HepG2 (cell line): ENCODE data around the gene PSMC1. TPM values are rescaled to one million over a fixed set of nuclear protein-coding genes. Genes with fewer than 3 reads are reported as not detected.

Source experiments
- ATF2 ChIP-seq: sonication (generic); formaldehyde crosslinking; IDR thresholded peaks from 2 replicates; pipeline ENCODE4 v1.4.0; 2020; ENCODE audit warnings: missing genetic modification reagents
- BRCA1 ChIP-seq: sonication (generic); formaldehyde crosslinking; IDR thresholded peaks from 2 replicates; pipeline ENCODE4 v1.4.0; 2020; ENCODE audit warnings: missing genetic modification reagents
- FOXK2 ChIP-seq: fragments of 450-650 bp; IDR thresholded peaks from 2 replicates; pipeline ENCODE4 v1.6.1; 2016
- NFYC ChIP-seq: IDR thresholded peaks from 2 replicates; pipeline ENCODE4 v1.6.1; 2016; ENCODE audit warnings: missing genetic modification reagents, missing compliant biosample characterization
- PBX2 ChIP-seq: IDR thresholded peaks from 2 replicates; pipeline ENCODE4 v1.6.1; 2016; ENCODE audit warnings: control low read depth
- PHB2 ChIP-seq: fragments of 450-650 bp; IDR thresholded peaks from 2 replicates; pipeline ENCODE4 v1.6.1; 2018; ENCODE audit not compliant: partially characterized antibody
- PRDM4 ChIP-seq: sonication (generic); formaldehyde crosslinking; IDR thresholded peaks from 2 replicates; pipeline ENCODE4 v1.9.0; 2021; ENCODE audit warnings: missing genetic modification reagents, borderline replicate concordance
- SRSF1 ChIP-seq: fragments of 200-400 bp; formaldehyde crosslinking; optimal IDR thresholded peaks from 2 replicates; pipeline ENCODE3; 2017; ENCODE audit warnings: mild to moderate bottlenecking, low read depth, low read length, moderate library complexity
- TEAD3 ChIP-seq: optimal IDR thresholded peaks from 2 replicates; pipeline ENCODE3; 2016; ENCODE audit warnings: borderline replicate concordance
- ZBTB20 ChIP-seq: sonication (generic); formaldehyde crosslinking; IDR thresholded peaks from 2 replicates; pipeline ENCODE4 v1.8.1; 2023; ENCODE audit warnings: missing genetic modification reagents, low read depth, mild to moderate bottlenecking, borderline replicate concordance
- ZBTB34 ChIP-seq: sonication (generic); formaldehyde crosslinking; IDR thresholded peaks from 2 replicates; pipeline ENCODE4 v1.8.0; 2022; ENCODE audit warnings: mild to moderate bottlenecking, missing genetic modification reagents
- ZNF230 ChIP-seq: sonication (generic); formaldehyde crosslinking; IDR thresholded peaks from 2 replicates; pipeline ENCODE4 v1.4.0; 2020; ENCODE audit warnings: mild to moderate bottlenecking, missing genetic modification reagents
- ZNF235 ChIP-seq: sonication (generic); formaldehyde crosslinking; IDR thresholded peaks from 2 replicates; pipeline ENCODE4 v1.8.1; 2023; ENCODE audit warnings: mild to moderate bottlenecking, missing genetic modification reagents, borderline replicate concordance
- ZNF451 ChIP-seq: sonication (generic); formaldehyde crosslinking; IDR thresholded peaks from 2 replicates; pipeline ENCODE4 v1.5.0; 2020; ENCODE audit warnings: mild to moderate bottlenecking, missing genetic modification reagents
- ZNF484 ChIP-seq: sonication (generic); formaldehyde crosslinking; IDR thresholded peaks from 2 replicates; pipeline ENCODE4 v1.5.1; 2020; ENCODE audit warnings: mild to moderate bottlenecking, low read depth, missing genetic modification reagents, borderline replicate concordance
- ZNF557 ChIP-seq: sonication (generic); formaldehyde crosslinking; IDR thresholded peaks from 2 replicates; pipeline ENCODE4 v1.4.0; 2020; ENCODE audit warnings: missing genetic modification reagents
- ZNF567 ChIP-seq: sonication (generic); formaldehyde crosslinking; IDR thresholded peaks from 2 replicates; pipeline ENCODE4 v1.8.1; 2023; ENCODE audit warnings: mild to moderate bottlenecking, missing genetic modification reagents, borderline replicate concordance
- ZNF598 ChIP-seq: sonication (generic); formaldehyde crosslinking; IDR thresholded peaks from 2 replicates; pipeline ENCODE4 v1.5.1; 2020; ENCODE audit warnings: mild to moderate bottlenecking, missing genetic modification reagents, borderline replicate concordance
- ZNF772 ChIP-seq: sonication (generic); formaldehyde crosslinking; IDR thresholded peaks from 2 replicates; pipeline ENCODE4 v1.5.0; 2020; ENCODE audit warnings: mild to moderate bottlenecking, missing genetic modification reagents
- polyA plus RNA-seq, 8 experiments: library from polyadenylated mRNA; depleted of rRNA in 3 of 8; stranded (reverse) in 7 of 8; unstranded in 1 of 8; fragments of >200 nt; fragmentation: Illumina TruSeq in 4 of 8; extraction: Trizol in 4 of 8; gene quantifications; 2 replicates each; pipeline versions ENCODE4 v1.2.1 to v1.2.3, GENCODE V29; 2011 to 2016; ENCODE audit warnings: low read depth in 4 of 8, missing spikeins in 1 of 8, mixed read lengths in 1 of 8; ENCODE audit not compliant: insufficient read depth in 1 of 8
- total RNA-seq, 5 experiments: library from RNA; depleted of rRNA; stranded (reverse); fragments of >200 nt; fragmentation: Illumina TruSeq; extraction: Trizol; gene quantifications; 2 replicates each; pipeline ENCODE4 v1.2.3, GENCODE V29; 2016; ENCODE audit warnings: low read depth in 1 of 5
- TF ChIP-seq, protein P1 (sequence below): sonication (generic); formaldehyde crosslinking; IDR thresholded peaks from 2 replicates; pipeline ENCODE4 v1.9.0; 2021; ENCODE audit warnings: missing genetic modification reagents, mild to moderate bottlenecking, borderline replicate concordance

Gene PSMC1
- total and polyA plus RNA-seq, 2 of the 13 experiments (the other 11 are each of a cell fraction or from before 2014, with no cell fraction given) = 48.6 to 167 TPM

DNA sequence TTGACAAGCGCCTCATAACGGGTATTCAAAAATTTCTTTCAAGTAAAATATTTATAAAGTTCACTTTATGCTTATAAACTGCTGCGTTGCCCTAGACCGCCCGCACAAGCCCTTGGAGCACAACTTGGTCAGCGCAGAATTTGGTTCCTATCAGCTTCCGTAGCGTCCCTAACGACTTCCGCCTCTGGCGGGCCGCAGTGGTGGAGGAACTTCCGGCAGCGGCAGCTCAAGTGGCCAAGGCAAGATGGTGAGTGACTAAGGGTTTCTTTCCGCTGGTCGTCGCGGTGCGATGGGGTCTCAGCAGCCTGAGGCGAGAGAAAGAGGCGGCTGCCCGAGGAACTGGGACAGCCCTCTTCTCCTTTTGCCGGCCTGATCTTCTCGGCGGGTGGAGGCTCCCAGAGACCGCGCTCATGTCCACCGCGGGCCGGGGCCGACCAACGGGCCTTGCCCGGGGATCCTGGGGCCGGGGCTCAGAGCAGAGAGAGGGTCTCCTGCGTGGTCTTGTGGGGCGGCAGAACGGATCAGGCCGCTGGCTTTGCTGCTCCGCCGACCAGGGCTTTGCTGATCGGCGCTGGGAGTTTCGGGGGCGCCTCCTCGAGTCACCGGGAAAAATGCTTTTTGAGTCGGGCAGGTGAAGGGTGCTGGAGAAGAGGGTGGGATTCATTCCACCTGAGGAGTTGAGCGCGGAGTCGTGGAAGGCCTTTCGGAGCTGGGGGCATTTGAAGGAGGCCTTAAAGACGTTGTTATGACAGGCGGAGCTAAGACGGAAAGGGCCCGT, at the start of gene PSMC1 (continued):
- TF ChIP-seq ZBTB20 (CRISPR knock-in tag) (peak; percentile 32; the same call in 1 of the 2 replicates), ZNF598 (CRISPR knock-in tag) (peak; percentile 62; the same call in 1 of the 2 replicates), TEAD3 (peak; percentile 69), PRDM4 (no peak), ATF2 (CRISPR knock-in tag) (peak; percentile 70; the same call in 1 of the 2 replicates), SRSF1 (peak; percentile 52), ZNF772 (CRISPR knock-in tag) (0 out of 2 replicates have a peak, but pooled peaks have one; percentile 29), ZNF451 (no peak), PBX2 (CRISPR knock-in tag) (no peak), ZBTB34 (CRISPR knock-in tag) (no peak), ZNF230 (CRISPR knock-in tag) (no peak), ZNF235 (no peak), PHB2 (no peak), FOXK2 (no peak), ZNF484 (CRISPR knock-in tag) (no peak), ZNF567 (CRISPR knock-in tag) (0 out of 2 replicates have a peak, but pooled peaks have one; percentile 68), BRCA1 (no peak), NFYC (CRISPR knock-in tag) (0 out of 2 replicates have a peak, but pooled peaks have one; percentile 33), ZNF557 (no peak)
- TF ChIP-seq, protein P1, sequence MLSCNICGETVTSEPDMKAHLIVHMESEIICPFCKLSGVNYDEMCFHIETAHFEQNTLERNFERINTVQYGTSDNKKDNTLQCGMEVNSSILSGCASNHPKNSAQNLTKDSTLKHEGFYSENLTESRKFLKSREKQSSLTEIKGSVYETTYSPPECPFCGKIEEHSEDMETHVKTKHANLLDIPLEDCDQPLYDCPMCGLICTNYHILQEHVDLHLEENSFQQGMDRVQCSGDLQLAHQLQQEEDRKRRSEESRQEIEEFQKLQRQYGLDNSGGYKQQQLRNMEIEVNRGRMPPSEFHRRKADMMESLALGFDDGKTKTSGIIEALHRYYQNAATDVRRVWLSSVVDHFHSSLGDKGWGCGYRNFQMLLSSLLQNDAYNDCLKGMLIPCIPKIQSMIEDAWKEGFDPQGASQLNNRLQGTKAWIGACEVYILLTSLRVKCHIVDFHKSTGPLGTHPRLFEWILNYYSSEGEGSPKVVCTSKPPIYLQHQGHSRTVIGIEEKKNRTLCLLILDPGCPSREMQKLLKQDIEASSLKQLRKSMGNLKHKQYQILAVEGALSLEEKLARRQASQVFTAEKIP (CRISPR knock-in tag) = no peak
